SU-DHL-6 (cell line): ENCODE results near the gene GPATCH8.

Experiments used
- CTCF ChIP-seq: fragments of 200-600 bp; sonication (generic); IDR thresholded peaks from one replicate; pipeline ENCODE4 v1.5.1; 2017; ENCODE audit warnings: antibody characterized with exemption, mild to moderate bottlenecking, low read length, moderate library complexity; ENCODE audit not compliant: insufficient read depth, poor library complexity, severe bottlenecking
- EZH2phosphoT487 ChIP-seq: fragments of 200-600 bp; sonication (generic), shearing (Covaris generic); conservative IDR thresholded peaks from 2 replicates; pipeline ENCODE4 v1.6.1; 2018; ENCODE audit warnings: mild to moderate bottlenecking, antibody characterized with exemption, low read length, moderate library complexity, mixed read lengths

GRCh38 chr17:44378171-44378705 is 125.0 kb downstream of the GPATCH8 start:
- no peak for TF ChIP-seq CTCF
- TF ChIP-seq EZH2phosphoT487: no peak
